GM19043 (cell line): ENCODE measurements around the gene OIT3.
"Not testable (repeated sequence)": the region's sequence is repeated elsewhere in the genome, so short reads cannot be mapped to it uniquely, and the experiment has no call there.

Experiments used
- ATAC-seq: cut with Tn5 transposase; IDR thresholded peaks from one replicate; pipeline ENCODE4 v1.9.1; 2021; ENCODE audit warnings: low read depth; ENCODE audit not compliant: unreplicated experiment

The OIT3 gene

GRCh38 chr10:72899545-72899944 is 6.0 kb downstream of the OIT3 start:
- ATAC-seq: no peak

GRCh38 chr10:72903941-72904446 is 10.5 kb downstream of the OIT3 start:
- ATAC-seq: not testable (repeated sequence)

DNA sequence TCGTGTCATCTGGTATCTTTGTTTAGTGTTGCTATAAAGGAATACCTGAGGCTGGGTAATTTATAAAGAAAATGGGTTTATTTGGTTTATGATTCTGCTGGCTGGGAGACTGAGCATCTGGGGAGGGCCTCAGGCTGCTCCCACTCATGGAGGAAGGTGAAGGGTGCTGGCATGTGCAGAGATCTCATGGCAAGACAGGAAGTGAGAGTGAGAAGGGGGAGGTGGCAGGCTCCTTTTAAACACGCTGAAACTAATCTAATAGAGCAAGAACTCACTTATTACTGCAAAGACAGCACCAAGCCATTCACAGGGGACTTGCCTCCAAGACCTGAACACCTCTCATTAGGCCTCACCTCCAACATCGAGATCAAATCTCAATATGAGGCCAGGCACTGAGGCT is 11.3 kb downstream of the OIT3 start:
- ATAC-seq: no peak

DNA sequence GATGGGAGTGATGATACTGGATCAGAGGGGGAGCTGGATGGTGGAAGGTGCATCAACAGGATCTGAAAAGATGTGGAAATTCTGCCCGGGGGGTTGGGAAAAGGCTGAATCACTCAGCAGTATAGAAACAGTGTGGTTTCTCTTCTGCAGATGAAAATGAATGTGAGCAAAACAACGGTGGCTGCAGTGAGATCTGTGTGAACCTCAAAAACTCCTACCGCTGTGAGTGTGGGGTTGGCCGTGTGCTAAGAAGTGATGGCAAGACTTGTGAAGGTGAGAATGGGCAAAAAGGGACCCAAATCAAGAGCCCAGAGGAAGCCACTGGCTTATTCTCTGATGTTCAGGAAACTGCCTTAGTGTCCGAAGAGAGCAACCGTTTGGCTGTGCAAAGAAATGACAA is 12.9 kb downstream of the OIT3 start:
- ATAC-seq: no peak

DNA sequence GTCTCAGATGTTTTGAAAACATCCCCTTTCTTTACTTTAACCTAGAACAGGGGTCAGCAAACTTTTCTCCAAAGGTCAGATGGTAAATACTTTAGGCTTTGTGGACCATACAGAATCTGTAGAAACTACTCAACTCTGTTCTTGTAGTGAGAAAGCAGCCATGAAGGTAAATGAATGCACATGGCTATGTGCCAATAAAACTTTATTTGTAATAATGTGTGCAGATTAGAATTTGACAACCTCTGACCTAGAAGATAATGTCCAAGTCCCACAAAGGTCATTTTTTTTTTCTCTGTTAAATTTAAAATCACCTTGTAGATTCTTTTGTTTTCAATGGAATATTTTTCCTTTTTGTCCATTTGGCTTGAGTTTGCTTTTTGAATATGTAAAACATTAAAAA is 17.2 kb downstream of the OIT3 start:
- no peak for ATAC-seq

DNA sequence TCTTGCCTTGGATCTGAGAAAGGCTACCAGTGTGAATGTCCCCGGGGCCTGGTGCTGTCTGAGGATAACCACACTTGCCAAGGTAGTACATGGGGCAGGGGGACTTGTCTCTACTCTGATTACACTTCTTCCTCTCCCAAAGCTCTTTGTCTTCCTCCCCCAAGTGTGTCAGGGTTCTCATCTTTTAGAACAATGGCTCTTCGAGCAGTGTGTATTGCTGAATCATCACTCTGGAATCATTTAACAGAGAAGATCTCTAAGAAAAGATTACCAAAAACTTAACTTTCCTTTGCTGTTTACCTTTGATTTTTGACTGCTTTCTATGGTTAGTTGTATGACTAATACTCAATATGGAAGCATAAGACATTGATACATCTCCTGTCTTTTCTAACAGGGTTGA is 18.2 kb downstream of the OIT3 start:
- no peak for ATAC-seq

DNA sequence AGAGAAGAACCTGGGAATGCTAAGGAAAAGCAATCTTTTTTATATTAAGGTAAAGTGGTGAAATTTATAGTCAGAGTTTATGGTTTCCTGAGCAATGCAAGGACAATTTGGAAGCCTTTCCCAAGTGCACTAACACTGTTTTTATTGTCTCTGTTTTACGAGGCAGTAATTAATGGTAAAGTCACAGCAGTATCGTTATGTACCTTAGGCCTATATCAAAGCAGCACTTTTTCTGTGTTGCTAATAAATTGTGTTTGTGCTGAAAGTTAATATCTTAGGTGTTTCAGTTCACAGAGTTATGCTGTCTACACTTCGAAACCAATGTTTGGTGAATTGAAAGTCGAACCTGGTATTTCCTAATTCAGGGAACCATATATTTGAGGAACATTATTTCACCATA is 19.2 kb downstream of the OIT3 start:
- ATAC-seq: no peak

DNA sequence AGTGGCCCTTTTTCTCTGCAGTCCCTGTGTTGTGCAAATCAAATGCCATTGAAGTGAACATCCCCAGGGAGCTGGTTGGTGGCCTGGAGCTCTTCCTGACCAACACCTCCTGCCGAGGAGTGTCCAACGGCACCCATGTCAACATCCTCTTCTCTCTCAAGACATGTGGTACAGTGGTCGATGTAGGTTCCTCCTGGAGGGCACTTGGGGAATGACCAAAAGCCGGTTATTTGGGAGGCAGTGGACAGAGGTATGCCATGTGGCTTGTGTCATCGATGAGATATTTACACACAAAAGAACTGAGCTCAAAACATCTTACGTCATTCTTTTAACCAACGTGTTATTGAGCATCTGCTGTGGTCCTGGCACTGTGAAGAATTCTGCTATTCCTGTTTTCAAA is 19.7 kb downstream of the OIT3 start:
- ATAC-seq: no peak

DNA sequence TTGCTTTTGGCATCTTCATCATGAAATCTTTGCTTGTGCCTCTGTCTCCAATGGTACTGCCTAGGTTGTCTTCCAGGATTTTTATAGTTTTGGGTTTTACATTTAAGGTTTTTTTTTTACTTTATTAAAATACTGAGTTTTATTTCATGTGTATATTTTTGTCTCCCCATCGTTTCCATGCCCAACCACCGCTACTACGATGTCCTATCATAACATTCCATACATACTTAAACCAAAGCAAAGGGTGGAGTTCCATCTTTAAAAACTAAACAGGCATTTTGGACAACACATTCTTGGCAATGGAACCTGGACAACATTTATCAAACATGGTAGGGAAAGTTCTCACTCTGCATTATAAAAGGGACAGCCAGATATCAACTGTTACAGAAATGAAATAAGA is 23.7 kb downstream of the OIT3 start:
- ATAC-seq: not testable (repeated sequence)

DNA sequence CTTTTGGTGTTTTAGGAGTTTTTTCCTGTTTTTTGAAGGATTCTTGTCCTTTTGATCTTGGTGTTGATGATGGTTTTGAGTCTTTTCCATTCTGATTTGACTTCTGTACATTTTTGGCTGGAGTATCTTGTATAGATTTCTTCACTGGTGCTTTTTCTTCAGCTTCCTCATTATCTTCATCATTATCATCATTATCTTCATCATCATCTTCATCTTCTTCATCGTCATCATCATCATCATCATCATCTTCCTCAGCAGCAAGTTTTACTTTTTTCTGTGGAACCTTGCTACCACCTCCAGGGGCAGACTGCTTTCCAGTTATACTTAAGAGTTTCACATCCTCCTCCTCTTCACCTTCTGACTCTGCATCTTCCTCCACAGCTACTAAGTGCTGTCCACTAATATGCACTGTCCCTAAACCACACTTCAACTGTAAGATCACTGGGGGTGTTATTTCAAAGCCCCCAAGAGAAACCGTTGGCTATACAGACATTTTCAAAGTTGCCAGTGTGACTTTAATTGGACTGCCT is 24.3 kb downstream of the OIT3 start:
- ATAC-seq: not testable (repeated sequence)

DNA sequence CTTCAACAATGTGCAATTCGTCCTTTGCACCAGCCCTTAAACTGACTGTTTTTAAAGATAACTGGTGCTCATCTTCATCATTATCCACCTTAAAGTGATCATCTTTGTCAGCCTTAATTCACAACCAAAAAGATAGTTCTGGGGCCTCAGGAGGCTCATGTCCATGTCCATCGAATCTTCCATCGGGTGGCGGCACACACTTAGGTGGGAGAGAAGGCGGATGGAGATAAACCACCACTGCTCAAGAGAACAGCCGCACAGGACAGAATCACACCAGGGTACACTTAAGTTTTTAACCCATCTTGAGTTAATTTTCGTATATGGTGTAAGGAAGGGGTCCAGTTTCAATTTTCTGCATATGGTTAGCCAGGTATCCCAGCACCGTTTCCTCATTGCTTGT is 24.8 kb downstream of the OIT3 start:
- no peak for ATAC-seq

DNA sequence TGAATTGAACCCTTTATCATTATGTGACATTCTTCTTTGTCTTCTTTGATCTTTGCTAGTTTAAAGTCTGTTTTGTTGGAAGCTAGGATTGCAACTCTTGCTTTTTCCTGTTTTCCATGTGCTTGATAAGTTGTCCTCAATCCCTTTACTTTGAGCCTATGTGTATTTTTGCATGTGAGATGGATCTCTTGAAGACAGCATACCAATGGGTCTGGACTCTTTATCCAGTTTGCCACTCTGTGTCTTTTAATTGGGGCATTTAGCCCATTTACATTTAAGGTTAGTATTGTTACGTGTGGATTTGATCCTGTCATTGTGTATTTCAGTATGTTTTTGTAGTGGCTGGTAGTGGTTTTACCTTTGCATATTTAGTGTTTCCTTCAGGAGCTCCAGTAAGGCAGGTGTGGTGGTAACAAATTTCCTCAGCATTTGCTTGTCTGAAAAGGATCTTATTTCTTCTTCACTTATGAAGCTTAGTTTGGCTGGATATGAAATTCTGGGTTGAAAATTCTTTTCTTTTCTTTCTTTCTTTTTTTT is 27.7 kb downstream of the OIT3 start:
- ATAC-seq: not testable (repeated sequence)

DNA sequence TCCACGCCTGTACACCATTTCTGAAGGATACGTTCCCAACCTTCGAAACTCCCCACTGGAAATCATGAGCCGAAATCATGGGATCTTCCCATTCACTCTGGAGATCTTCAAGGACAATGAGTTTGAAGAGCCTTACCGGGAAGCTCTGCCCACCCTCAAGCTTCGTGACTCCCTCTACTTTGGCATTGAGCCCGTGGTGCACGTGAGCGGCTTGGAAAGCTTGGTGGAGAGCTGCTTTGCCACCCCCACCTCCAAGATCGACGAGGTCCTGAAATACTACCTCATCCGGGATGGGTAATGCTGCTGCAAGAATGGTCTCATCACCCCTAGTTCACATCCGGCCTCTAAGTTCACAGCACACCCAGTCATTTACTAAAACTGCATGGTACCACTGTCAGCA is 30.8 kb downstream of the OIT3 start:
- ATAC-seq: no peak

DNA sequence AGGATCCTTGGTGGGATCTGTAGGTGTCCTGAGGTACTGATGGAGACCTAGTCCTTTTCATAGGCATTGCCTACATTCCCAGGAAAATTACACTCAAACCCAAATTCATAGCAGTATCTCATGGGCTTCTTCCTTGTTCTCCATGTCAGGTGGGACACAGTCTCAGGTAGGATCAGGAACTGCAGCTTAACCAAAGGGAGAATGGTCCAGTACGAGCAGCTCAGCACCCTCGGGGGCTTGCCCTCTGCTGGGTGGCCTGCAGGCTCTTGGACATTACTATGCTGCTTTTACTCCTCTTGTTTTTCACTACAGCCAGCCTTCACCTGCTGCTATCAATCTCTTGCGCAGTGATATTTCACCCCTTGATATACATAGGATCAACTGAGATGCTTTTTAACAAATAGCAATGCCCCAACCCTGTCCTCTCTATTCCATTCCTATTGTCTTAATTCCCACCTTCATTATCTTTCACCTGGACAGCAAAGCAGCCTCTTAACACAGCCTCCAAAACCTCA is 32.5 kb downstream of the OIT3 start:
- no peak for ATAC-seq

DNA sequence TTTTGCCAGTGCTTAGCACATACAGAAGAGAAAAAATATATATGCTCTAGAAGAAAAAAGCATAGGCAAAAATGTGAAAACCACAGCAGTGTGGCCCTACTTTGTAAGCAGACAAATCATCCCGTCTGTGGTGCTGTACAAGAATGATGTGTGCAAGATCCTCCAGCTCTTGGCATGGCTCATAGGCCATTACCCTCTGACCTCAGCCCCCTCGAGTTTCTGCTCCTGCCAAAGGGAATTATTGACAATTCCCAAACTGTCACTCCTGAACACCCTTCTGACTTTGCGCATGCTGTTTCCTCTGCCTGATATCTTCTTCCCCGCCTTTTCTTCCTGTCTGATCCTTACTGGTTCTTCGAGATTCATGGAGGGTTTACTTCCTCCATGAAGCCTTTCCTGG is 33.9 kb downstream of the OIT3 start:
- no peak for ATAC-seq

GRCh38 chr10:72928798-72929197 is 35.3 kb downstream of the OIT3 start:
- ATAC-seq: no peak

DNA sequence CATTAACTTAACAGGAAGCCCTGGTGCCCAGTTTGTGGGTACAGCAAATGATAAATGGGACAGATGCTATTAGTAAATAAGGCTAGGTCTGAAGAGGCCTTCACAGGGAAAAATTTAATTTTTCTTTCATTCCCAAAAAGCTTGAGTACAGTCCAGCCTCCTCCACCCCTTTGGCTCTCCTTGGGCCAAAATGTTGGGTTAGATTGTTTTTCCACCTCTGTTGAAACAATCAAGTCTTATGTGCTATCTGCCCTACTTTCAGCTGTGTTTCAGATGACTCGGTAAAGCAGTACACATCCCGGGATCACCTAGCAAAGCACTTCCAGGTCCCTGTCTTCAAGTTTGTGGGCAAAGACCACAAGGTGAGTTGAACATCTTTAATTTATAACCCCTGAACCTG is 36.7 kb downstream of the OIT3 start:
- ATAC-seq: no peak

GRCh38 chr10:72932259-72933015 is 38.9 kb downstream of the OIT3 start:
- no peak for ATAC-seq

GRCh38 chr10:72935361-72935760 is 41.8 kb downstream of the OIT3 start:
- ATAC-seq: no peak

DNA sequence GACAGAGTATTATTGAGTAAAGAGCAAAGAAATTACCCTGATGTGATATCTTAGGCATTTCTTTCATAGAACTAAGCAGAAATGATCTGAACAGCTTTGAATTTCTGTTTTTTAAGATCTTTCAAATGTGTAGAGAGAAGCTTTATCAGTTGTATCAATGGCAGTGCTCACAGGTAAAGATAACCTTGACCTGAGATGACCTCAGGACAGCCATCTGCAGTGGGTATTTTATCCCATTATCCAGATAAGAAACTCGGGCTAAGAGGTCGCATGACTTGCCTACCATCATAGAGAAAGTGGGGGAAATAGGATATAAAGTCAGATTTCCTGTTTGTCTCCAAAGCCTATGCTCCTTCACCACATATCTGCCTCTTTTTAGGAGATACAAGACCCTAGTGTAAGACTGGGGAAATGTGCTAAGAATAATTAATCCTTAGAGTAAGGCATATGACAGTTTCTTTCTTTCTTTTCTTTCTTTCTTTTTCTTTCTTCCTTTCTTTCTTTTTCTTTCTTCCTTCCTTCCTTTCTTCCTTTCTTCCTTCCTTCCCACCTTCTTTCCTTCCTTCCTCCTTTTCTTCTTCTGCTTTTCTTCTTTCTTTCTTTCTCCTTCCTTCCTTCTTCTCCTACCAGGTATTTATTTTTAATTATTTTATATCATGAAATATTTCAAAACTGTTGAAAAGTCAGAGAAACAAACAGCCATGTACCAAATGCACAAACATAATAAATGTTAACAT is 50.1 kb downstream of the OIT3 start:
- ATAC-seq: no peak

- ATAC-seq: no peak
Measured at GRCh38 chr10:72946963-72947362, 53.4 kb downstream of the OIT3 start.
